ENCODE measurements around the gene VCAM1. TPM values are rescaled to one million over a fixed set of nuclear protein-coding genes. Genes with fewer than 3 reads are reported as not detected.

Gene VCAM1
- total RNA-seq, 4 donors from 2014 or later, result 1.4 to 11.1 (median 4.5) TPM

DNA sequence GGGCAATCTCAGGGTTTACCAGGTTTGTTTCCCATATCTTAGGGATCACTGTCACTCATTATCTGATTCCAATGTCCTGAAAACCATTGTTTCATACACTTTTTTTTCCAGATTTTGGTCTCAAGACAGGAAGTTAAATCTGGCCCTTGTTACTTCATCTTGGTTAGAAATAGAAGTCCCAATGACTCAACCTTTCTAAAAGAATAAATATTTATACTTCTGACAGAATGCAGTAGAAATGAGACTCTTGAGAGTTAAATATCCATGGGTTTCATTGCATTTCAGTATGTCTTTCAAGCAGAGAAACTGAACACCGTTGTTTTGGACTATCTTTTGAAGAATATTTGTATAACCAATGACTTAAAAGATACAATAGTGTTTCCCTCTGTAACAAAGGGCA, 19.8 kb upstream of the VCAM1 start:
- Histone ChIP-seq H3K36me3 (no peaks in the 10 kb centered on the region), H3K27me3 (no peaks in the 10 kb centered on the region), H3K4me3 (replicated peaks in 1 of 3) (no peak overlapping the region), H3K9me3 (no peaks in the 10 kb centered on the region), H3K27ac (no peak overlapping the region), H3K4me1 (no peaks in the 10 kb centered on the region)
- 54 to 74% methylated on average over 1 of the region's 1 CpG for WGBS, 2 donors
- intact Hi-C loops (cut with DNase I), result no loop called here
- no peak for DNase-seq
- no peak for TF ChIP-seq POLR2A (IDR thresholded peaks at IDR 0.05)
- no peak for TF ChIP-seq CTCF (IDR thresholded peaks at IDR 0.05)

DNA sequence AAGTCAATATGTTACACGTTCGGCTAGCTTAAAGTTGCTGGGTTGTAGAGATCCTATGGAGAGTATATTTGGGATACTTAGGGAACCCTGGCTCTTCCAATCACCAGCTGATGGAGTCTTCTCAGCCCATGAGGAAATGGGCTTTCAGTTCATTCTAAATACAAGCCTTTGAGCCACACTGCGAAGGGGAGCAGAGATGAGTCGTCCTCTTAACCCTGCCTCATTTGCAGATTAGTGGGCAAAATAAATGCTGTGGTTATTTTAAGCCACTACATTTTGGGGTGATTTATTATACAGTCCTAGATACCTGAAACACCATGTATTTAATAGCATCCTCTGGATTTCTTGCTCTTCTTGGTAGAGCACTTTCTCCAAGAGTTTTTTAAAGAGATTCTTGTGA, 19.0 kb upstream of the VCAM1 start:
- Histone ChIP-seq H3K27ac (no peak overlapping the region), H3K4me1 (no peaks in the 10 kb centered on the region), H3K36me3 (no peaks in the 10 kb centered on the region), H3K4me3 (replicated peaks in 1 of 3) (no peak overlapping the region), H3K27me3 (no peaks in the 10 kb centered on the region), H3K9me3 (no peaks in the 10 kb centered on the region)
- DNase-seq, result no peak
- WGBS, 2 donors, result 82 to 84% methylated on average over 4 of the region's 4 CpGs
- TF ChIP-seq CTCF (IDR thresholded peaks at IDR 0.05), result no peak
- no peak for TF ChIP-seq POLR2A (IDR thresholded peaks at IDR 0.05)
- intact Hi-C loops (cut with DNase I), result no loop called here

- 69 to 76% methylated on average over 2 of the region's 2 CpGs for WGBS, 2 donors
- no peaks in the 10 kb centered on the region for H3K9me3 ChIP-seq
- H3K27ac ChIP-seq, result no peak overlapping the region
- intact Hi-C loops (cut with DNase I), result no loop called here
- no peaks in the 10 kb centered on the region for H3K27me3 ChIP-seq
- TF ChIP-seq POLR2A (IDR thresholded peaks at IDR 0.05) (no peak), CTCF (IDR thresholded peaks at IDR 0.05) (no peak)
- no peak for DNase-seq
- H3K36me3 ChIP-seq, result no peaks in the 10 kb centered on the region
- no peak overlapping the region for H3K4me3 ChIP-seq (replicated peaks in 1 of 3)
- no peaks in the 10 kb centered on the region for H3K4me1 ChIP-seq
These were observed 16.5 kb upstream of the VCAM1 start for GRCh38 chr1:100703052-100703451.

GRCh38 chr1:100703716-100704115, 15.8 kb upstream of the VCAM1 start:
- TF ChIP-seq CTCF (IDR thresholded peaks at IDR 0.05) (no peak), POLR2A (IDR thresholded peaks at IDR 0.05) (no peak)
- no peaks in the 10 kb centered on the region for H3K9me3 ChIP-seq
- no peak overlapping the region for H3K4me3 ChIP-seq (replicated peaks in 1 of 3)
- H3K27me3 ChIP-seq, result no peaks in the 10 kb centered on the region
- WGBS, 2 donors, result 72 to 81% methylated on average over 2 of the region's 2 CpGs
- peaks cover 0 to under 1% of the 10 kb centered on the region in 2 donors for H3K4me1 ChIP-seq
- DNase-seq, result no peak
- intact Hi-C loops (cut with DNase I), result no loop called here
- no peak overlapping the region for H3K27ac ChIP-seq
- no peaks in the 10 kb centered on the region for H3K36me3 ChIP-seq

- intact Hi-C loops (cut with DNase I), result no loop called here
- 77 to 81% methylated on average over 3 of the region's 3 CpGs for WGBS, 2 donors
- Histone ChIP-seq H3K27me3 (no peaks in the 10 kb centered on the region), H3K4me3 (replicated peaks in 1 of 3) (no peak overlapping the region), H3K36me3 (no peaks in the 10 kb centered on the region), H3K9me3 (no peaks in the 10 kb centered on the region), H3K4me1 (peaks cover 0 to 3% of the 10 kb centered on the region in 2 donors), H3K27ac (no peak overlapping the region)
- DNase-seq, result no peak
- TF ChIP-seq POLR2A (IDR thresholded peaks at IDR 0.05) (no peak), CTCF (IDR thresholded peaks at IDR 0.05) (no peak)
These were observed 15.1 kb upstream of the VCAM1 start for GRCh38 chr1:100704473-100704872.
